ENCODE results near the gene CLHC1. TPM values are rescaled to one million over a fixed set of nuclear protein-coding genes. Genes with fewer than 3 reads are reported as not detected.
A peak's percentile ranks its signal among the peaks of the same experiment; 100 is the strongest.

CLHC1 gene
- total RNA-seq, 2 experiments from 2014 or later, result 12.4 to 32.1 TPM

DNA sequence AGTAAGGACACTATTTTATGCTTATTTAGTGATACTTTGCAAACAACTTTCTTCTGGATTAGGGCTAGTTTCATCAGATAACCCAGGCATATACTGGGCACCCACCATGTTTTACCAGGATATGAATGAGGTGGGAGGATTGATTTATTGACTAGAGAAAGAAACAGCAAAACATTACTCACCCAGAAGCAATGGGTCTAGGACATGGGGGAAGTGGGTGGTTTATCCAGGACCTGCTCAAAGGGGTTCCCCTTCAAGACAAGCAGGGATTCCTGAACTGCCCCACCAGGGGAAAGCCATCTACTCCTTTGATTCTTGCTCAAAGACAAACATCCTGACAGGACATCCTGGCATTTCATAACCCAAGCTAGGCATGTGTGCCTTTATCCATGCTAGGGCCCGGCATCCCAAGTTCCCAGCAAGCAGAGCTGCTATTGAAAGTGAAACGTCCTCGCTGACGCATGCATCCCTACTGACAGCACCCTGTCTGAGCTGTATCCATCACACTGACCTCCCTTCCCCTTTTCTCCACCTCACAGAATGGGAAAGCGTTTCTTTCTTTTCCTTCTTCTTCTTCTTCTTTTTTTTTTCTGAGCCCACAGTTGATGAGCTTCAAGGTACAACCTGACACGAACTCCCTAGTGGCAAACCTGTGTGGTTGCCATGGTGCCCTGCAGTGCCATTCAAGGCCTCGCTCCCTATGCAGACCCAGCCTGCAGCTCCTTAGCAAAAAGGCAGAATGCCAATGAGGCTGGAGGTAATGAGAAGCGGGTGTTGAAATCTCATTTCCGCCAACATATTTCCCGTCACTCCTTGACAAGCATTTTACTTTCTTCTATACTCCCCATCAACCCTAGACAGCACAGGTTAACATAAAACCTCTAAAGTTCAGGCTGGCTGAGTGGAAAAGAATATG, 70.5 kb downstream of the CLHC1 start:
- Histone ChIP-seq H3K27ac (ENCODE audit: low read depth, low read length, poor library complexity, severe bottlenecking) (no peak overlapping the region), H3K4me3 (ENCODE audit: low read depth, low read length, poor library complexity, severe bottlenecking) (no peak overlapping the region), H4K20me1 (ENCODE audit: insufficient read depth, low read length) (no peaks in the 10 kb centered on the region), H3K4me1 (ENCODE audit: insufficient read depth, low read length, poor library complexity, severe bottlenecking) (peaks cover 32% of the 10 kb centered on the region), H3K4me2 (ENCODE audit: low read length) (no peak overlapping the region), H3K9me3 (ENCODE audit: low read length) (no peaks in the 10 kb centered on the region), H3K36me3 (ENCODE audit: insufficient read depth, low read length) (no peaks in the 10 kb centered on the region), H3K9me2 (ENCODE audit: insufficient read depth, low read length) (no peaks in the 10 kb centered on the region), H3K79me2 (ENCODE audit: insufficient read depth, low read depth, low read length) (no peaks in the 10 kb centered on the region), H2AFZ (ENCODE audit: low read length) (no peak overlapping the region)
- no TSS peak for BruUV-seq (replicated peaks)
- intact Hi-C loops (cut with micrococcal nuclease; ENCODE audit: unreplicated experiment), result no loop called here
- no peak for DNase-seq (ENCODE audit: low spot score)
- CTCF ChIA-PET (ENCODE audit: unreplicated experiment), result no interaction called here
- POLR2A ChIA-PET, result interaction anchor here (0.7 kb wide), 1 partner anchor 12 kb away, joined by 4 read pairs; no protein-coding TSS in a partner anchor
- TF ChIP-seq, protein P1, sequence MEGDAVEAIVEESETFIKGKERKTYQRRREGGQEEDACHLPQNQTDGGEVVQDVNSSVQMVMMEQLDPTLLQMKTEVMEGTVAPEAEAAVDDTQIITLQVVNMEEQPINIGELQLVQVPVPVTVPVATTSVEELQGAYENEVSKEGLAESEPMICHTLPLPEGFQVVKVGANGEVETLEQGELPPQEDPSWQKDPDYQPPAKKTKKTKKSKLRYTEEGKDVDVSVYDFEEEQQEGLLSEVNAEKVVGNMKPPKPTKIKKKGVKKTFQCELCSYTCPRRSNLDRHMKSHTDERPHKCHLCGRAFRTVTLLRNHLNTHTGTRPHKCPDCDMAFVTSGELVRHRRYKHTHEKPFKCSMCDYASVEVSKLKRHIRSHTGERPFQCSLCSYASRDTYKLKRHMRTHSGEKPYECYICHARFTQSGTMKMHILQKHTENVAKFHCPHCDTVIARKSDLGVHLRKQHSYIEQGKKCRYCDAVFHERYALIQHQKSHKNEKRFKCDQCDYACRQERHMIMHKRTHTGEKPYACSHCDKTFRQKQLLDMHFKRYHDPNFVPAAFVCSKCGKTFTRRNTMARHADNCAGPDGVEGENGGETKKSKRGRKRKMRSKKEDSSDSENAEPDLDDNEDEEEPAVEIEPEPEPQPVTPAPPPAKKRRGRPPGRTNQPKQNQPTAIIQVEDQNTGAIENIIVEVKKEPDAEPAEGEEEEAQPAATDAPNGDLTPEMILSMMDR (conservative IDR thresholded peaks at IDR 0.05; ENCODE audit: low read length), result no peak
- TF ChIP-seq EZH2phosphoT487 (IDR thresholded peaks at IDR 0.05; ENCODE audit: borderline replicate concordance, low read depth, low read length), result no peak

DNA sequence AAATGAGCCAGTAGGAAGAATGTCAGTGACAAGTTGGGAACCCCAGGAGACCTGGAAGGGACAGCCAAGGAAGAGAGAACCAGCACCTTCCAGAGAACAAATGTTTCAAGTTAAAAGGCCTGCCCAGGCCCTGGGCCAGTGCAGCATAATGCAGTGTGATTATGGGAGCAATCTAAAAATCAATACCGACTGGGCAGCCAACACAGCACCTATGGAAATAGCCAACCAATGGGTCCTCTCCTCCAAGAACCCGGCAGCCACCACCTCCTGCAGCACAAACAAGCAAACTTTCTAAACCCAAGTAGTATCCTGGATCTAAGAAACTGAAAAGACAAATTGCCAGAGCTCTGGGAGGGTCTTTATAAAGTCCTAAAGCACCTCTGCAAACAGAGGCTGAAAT, 71.7 kb downstream of the CLHC1 start:
- Histone ChIP-seq H4K20me1 (ENCODE audit: insufficient read depth, low read length) (no peaks in the 10 kb centered on the region), H3K9me2 (ENCODE audit: insufficient read depth, low read length) (no peaks in the 10 kb centered on the region), H3K79me2 (ENCODE audit: insufficient read depth, low read depth, low read length) (no peaks in the 10 kb centered on the region), H3K27ac (ENCODE audit: low read depth, low read length, poor library complexity, severe bottlenecking) (no peak overlapping the region), H3K36me3 (ENCODE audit: insufficient read depth, low read length) (no peaks in the 10 kb centered on the region), H3K4me2 (ENCODE audit: low read length) (no peak overlapping the region), H2AFZ (ENCODE audit: low read length) (no peak overlapping the region), H3K9me3 (ENCODE audit: low read length) (no peaks in the 10 kb centered on the region), H3K4me1 (ENCODE audit: insufficient read depth, low read length, poor library complexity, severe bottlenecking) (peaks cover 32% of the 10 kb centered on the region), H3K4me3 (ENCODE audit: low read depth, low read length, poor library complexity, severe bottlenecking) (no peak overlapping the region)
- no peak for TF ChIP-seq EZH2phosphoT487 (IDR thresholded peaks at IDR 0.05; ENCODE audit: borderline replicate concordance, low read depth, low read length)
- TF ChIP-seq, protein P1 (conservative IDR thresholded peaks at IDR 0.05; ENCODE audit: low read length), result no peak
- no TSS peak for BruUV-seq (replicated peaks)
- CTCF ChIA-PET (ENCODE audit: unreplicated experiment), result no interaction called here
- DNase-seq (ENCODE audit: low spot score), result no peak
- POLR2A ChIA-PET, result interaction anchor here (0.9 to 1.8 kb wide), 3 partner anchors 13 to 93 kb away, joined by 3 to 5 read pairs (median 4); no protein-coding TSS in a partner anchor
- intact Hi-C loops (cut with micrococcal nuclease; ENCODE audit: unreplicated experiment), result no loop called here

DNA sequence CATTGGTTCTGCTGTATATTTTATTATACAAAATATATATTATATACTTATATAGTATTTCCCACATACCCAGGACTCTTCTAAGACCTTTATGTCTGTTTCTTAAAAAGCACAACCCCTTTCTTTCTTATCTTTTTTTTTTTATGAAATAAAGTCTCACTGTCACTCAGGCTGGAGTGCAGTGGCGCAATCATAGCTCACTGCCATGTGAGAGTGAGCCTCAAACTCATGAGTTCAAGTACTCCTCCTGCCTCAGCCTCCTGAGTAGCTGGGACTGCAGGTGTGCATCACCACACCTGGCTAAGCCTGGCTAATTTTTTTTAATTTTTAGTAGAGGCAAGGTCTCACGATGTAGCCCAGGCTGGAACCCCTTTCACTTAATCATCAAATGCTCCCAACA, 72.3 kb downstream of the CLHC1 start:
- no peak for DNase-seq (ENCODE audit: low spot score)
- POLR2A ChIA-PET, result interaction anchor here (0.8 to 1.8 kb wide), 5 partner anchors 14 to 92 kb away, joined by 3 to 5 read pairs (median 4); no protein-coding TSS in a partner anchor
- intact Hi-C loops (cut with micrococcal nuclease; ENCODE audit: unreplicated experiment), result no loop called here

More for the DNA sequence above, 72.3 kb downstream of the CLHC1 start:
- no TSS peak for BruUV-seq (replicated peaks)
- no peaks in the 10 kb centered on the region for H3K36me3 ChIP-seq (ENCODE audit: insufficient read depth, low read length)
- H3K79me2 ChIP-seq (ENCODE audit: insufficient read depth, low read depth, low read length), result no peaks in the 10 kb centered on the region
- no peaks in the 10 kb centered on the region for H4K20me1 ChIP-seq (ENCODE audit: insufficient read depth, low read length)
- peak overlapping the region; percentile 52 for H3K4me2 ChIP-seq (ENCODE audit: low read length)
- no peak overlapping the region for H3K4me3 ChIP-seq (ENCODE audit: low read depth, low read length, poor library complexity, severe bottlenecking)
- no peaks in the 10 kb centered on the region for H3K9me3 ChIP-seq (ENCODE audit: low read length)
- no peaks in the 10 kb centered on the region for H3K9me2 ChIP-seq (ENCODE audit: insufficient read depth, low read length)
- no peak overlapping the region for H3K27ac ChIP-seq (ENCODE audit: low read depth, low read length, poor library complexity, severe bottlenecking)
- TF ChIP-seq EZH2phosphoT487 (IDR thresholded peaks at IDR 0.05; ENCODE audit: borderline replicate concordance, low read depth, low read length), result no peak
- TF ChIP-seq, protein P1 (conservative IDR thresholded peaks at IDR 0.05; ENCODE audit: low read length), result no peak
- CTCF ChIA-PET (ENCODE audit: unreplicated experiment), result no interaction called here
- no peak overlapping the region for H2AFZ ChIP-seq (ENCODE audit: low read length)
- peaks cover 32% of the 10 kb centered on the region for H3K4me1 ChIP-seq (ENCODE audit: insufficient read depth, low read length, poor library complexity, severe bottlenecking)

Data from OCI-LY7 (cell line).